NCI-H1930 (cell line): ENCODE measurements around the gene DENND1A.

Source experiments
- DNase-seq, 2 experiments: peaks; one replicate each; lab custom pipeline; 2025; lab: John Stamatoyannopoulos, UW

DENND1A gene

GRCh38 chr9:123568691-123569688, 360.9 kb downstream of the DENND1A start:
- no peak for DNase-seq

- DNase-seq: no peak
Measured at GRCh38 chr9:123567013-123567412, 362.9 kb downstream of the DENND1A start.

- DNase-seq: no peak
Measured at GRCh38 chr9:123564652-123565051, 365.3 kb downstream of the DENND1A start.

- no peak for DNase-seq
Measured at GRCh38 chr9:123562844-123563346, 367.0 kb downstream of the DENND1A start.

- no peak for DNase-seq
Measured at GRCh38 chr9:123561046-123561445, 368.9 kb downstream of the DENND1A start.

GRCh38 chr9:123556464-123557435, 373.2 kb downstream of the DENND1A start:
- no peak for DNase-seq

- DNase-seq: no peak
Measured at GRCh38 chr9:123555646-123556045, 374.3 kb downstream of the DENND1A start.

GRCh38 chr9:123552530-123552929, 377.4 kb downstream of the DENND1A start:
- DNase-seq: no peak

GRCh38 chr9:123551734-123552133, 378.2 kb downstream of the DENND1A start:
- DNase-seq: no peak

GRCh38 chr9:123550797-123551196, 379.1 kb downstream of the DENND1A start:
- DNase-seq: no peak

- DNase-seq: peak in 1 of 2 experiments; percentile 8
Measured at GRCh38 chr9:123550012-123550411, 379.9 kb downstream of the DENND1A start.

- DNase-seq: no peak
Measured at GRCh38 chr9:123548741-123549545, 381.0 kb downstream of the DENND1A start.

GRCh38 chr9:123544007-123544827, 385.7 kb downstream of the DENND1A start:
- DNase-seq: peak in 1 of 2 experiments; percentile 30

GRCh38 chr9:123543492-123543891, 386.4 kb downstream of the DENND1A start:
- DNase-seq: no peak

- DNase-seq: no peak
Measured at GRCh38 chr9:123542435-123543225, 387.3 kb downstream of the DENND1A start.

GRCh38 chr9:123541411-123541810, 388.5 kb downstream of the DENND1A start:
- no peak for DNase-seq

GRCh38 chr9:123540457-123540856, 389.5 kb downstream of the DENND1A start:
- DNase-seq: no peak

GRCh38 chr9:123537809-123538208, 392.1 kb downstream of the DENND1A start:
- no peak for DNase-seq

GRCh38 chr9:123536455-123536868, 393.5 kb downstream of the DENND1A start:
- no peak for DNase-seq

GRCh38 chr9:123534336-123534735, 395.6 kb downstream of the DENND1A start:
- no peak for DNase-seq
